HepG2 (cell line): ENCODE data around the gene SYNE1. TPM values are rescaled to one million over a fixed set of nuclear protein-coding genes. Genes with fewer than 3 reads are reported as not detected.

Experiments used
- ATAC-seq: fragments of 200-7000 bp; cut with Tn5 transposase; 3 replicates; pipeline ENCODE4 v1.9.1; 2020; ENCODE audit warnings: mild to moderate bottlenecking, moderate library complexity
- BruUV-seq: library from RNA; stranded (reverse); fragments of 400-500 nt; replicated peaks from 2 replicates; lab custom pipeline; 2021; lab: Mats Ljungman, UMichigan
- CTCF ChIA-PET: fragments of 300-600 bp; formaldehyde crosslinking; extraction: SDS; loops from one replicate; lab custom pipeline; 2021; ENCODE audit warnings: low total read pairs, inconsistent platforms, low intra/inter-chr PET ratio; lab: Yijun Ruan, JAX
- POLR2A ChIA-PET: fragments of 350-600 bp; sonication (Branson Sonifier 250); formaldehyde crosslinking; loops from one replicate; lab custom pipeline; 2020; ENCODE audit warnings: antibody characterized with exemption, inconsistent platforms; lab: Yijun Ruan, JAX
- DNase-seq: peaks from one replicate; pipeline ENCODE4 v3.0.0-alpha.2; 2015; ENCODE audit warnings: low spot score
- FAIRE-seq: peaks from 3 replicates; lab custom pipeline; 2011; peaks lifted over from hg19 to GRCh38; lab: Jason Lieb, UNC
- H2AFZ ChIP-seq: one replicate; pipeline ENCODE4 v1.6.1; 2011; ENCODE audit warnings: low read length, inconsistent platforms
- H3K27ac ChIP-seq: fragments of 300-600 bp; 3 replicates; pipeline ENCODE4 v1.8.0; 2011; ENCODE audit warnings: mixed run types, mild to moderate bottlenecking, mixed read lengths, low read length, inconsistent platforms; ENCODE audit not compliant: insufficient read depth; ENCODE audit errors: extremely low read length
- H3K27me3 ChIP-seq, 2 experiments: fragments of 200-600 bp in 1 of 2; 2 replicates in 1 of 2; 3 replicates in 1 of 2; pipeline versions ENCODE4 v1.6.0 to v1.8.0; 2011; ENCODE audit warnings: low read length in 2 of 2, mild to moderate bottlenecking in 2 of 2, moderate library complexity in 2 of 2, inconsistent platforms in 1 of 2; ENCODE audit not compliant: insufficient read depth in 2 of 2, control insufficient read depth in 1 of 2
- H3K36me3 ChIP-seq, 2 experiments: fragments of 200-600 bp in 1 of 2; replicated peaks in 1 of 2; 2 replicates in 1 of 2; 3 replicates in 1 of 2; pipeline versions ENCODE4 v1.5.1 to v1.8.0; 2011; ENCODE audit warnings: low read length in 2 of 2, inconsistent platforms in 1 of 2; ENCODE audit not compliant: insufficient read depth in 2 of 2, control insufficient read depth in 1 of 2
- H3K4me1 ChIP-seq: 2 replicates; pipeline ENCODE4 v1.5.1; 2012; ENCODE audit warnings: low read length, inconsistent platforms; ENCODE audit not compliant: insufficient read depth
- H3K4me2 ChIP-seq: 2 replicates; pipeline ENCODE4 v1.6.0; 2011; ENCODE audit warnings: low read depth, low read length, inconsistent platforms
- H3K4me3 ChIP-seq, 3 experiments: fragments of 200-600 bp in 1 of 3; sonication (generic), shearing (Covaris generic) in 1 of 3; replicated peaks in 1 of 3; 2 replicates each; pipeline ENCODE4 v1.5.1; 2011 to 2016; ENCODE audit warnings: low read length in 3 of 3, inconsistent platforms in 2 of 3, low read depth in 2 of 3, mild to moderate bottlenecking in 2 of 3, control low read depth in 1 of 3, mixed read lengths in 1 of 3; ENCODE audit not compliant: insufficient read depth in 1 of 3
- H3K79me2 ChIP-seq: one replicate; pipeline ENCODE4 v1.6.1; 2011; ENCODE audit warnings: low read length, inconsistent platforms; ENCODE audit not compliant: insufficient read depth
- H3K9ac ChIP-seq: 2 replicates; pipeline ENCODE4 v1.6.0; 2011; ENCODE audit warnings: mild to moderate bottlenecking, low read depth, low read length, inconsistent platforms; ENCODE audit not compliant: insufficient read depth
- H3K9me3 ChIP-seq: 2 replicates; pipeline ENCODE4 v1.5.1; 2012; ENCODE audit warnings: mild to moderate bottlenecking, low read length
- H4K20me1 ChIP-seq: 2 replicates; pipeline ENCODE4 v1.6.0; 2011; ENCODE audit warnings: inconsistent platforms, mild to moderate bottlenecking, low read length, moderate library complexity; ENCODE audit not compliant: insufficient read depth
- MAF1 ChIP-seq: sonication (generic); formaldehyde crosslinking; IDR thresholded peaks from 2 replicates; pipeline ENCODE4 v1.5.0; 2020; ENCODE audit warnings: missing genetic modification reagents, borderline replicate concordance
- MXD4 ChIP-seq: IDR thresholded peaks from 2 replicates; pipeline ENCODE4 v1.6.1; 2016; ENCODE audit warnings: mild to moderate bottlenecking, missing biosample characterization, missing genetic modification reagents
- TMF1 ChIP-seq: sonication (generic); formaldehyde crosslinking; IDR thresholded peaks from 2 replicates; pipeline ENCODE4 v1.8.1; 2022; ENCODE audit warnings: low read depth, missing genetic modification reagents
- ZNF30 ChIP-seq: sonication (generic); formaldehyde crosslinking; IDR thresholded peaks from 2 replicates; pipeline ENCODE4 v1.5.0; 2020; ENCODE audit warnings: mild to moderate bottlenecking, missing genetic modification reagents
- ZNF547 ChIP-seq: sonication (generic); formaldehyde crosslinking; IDR thresholded peaks from 2 replicates; pipeline ENCODE4 v1.5.1; 2020; ENCODE audit warnings: mild to moderate bottlenecking, missing genetic modification reagents
- ZNF572 ChIP-seq: sonication (generic); formaldehyde crosslinking; IDR thresholded peaks from 2 replicates; pipeline ENCODE4 v1.5.1; 2020; ENCODE audit warnings: mild to moderate bottlenecking, missing genetic modification reagents
- ZNF772 ChIP-seq: sonication (generic); formaldehyde crosslinking; IDR thresholded peaks from 2 replicates; pipeline ENCODE4 v1.5.0; 2020; ENCODE audit warnings: mild to moderate bottlenecking, missing genetic modification reagents
- WGBS: methylation state at CpG from one replicate; pipeline ENCODE4 v1.1.6; 2017; ENCODE audit warnings: low lambda C conversion rate; 5-methylcytosine and 5-hydroxymethylcytosine counted together
- in situ Hi-C: cut with HindIII; loops from 2 replicates; pipeline ENCODE4 v1.10.0; 2017; ENCODE audit warnings: low pct_unique_long_range_greater_than_20kb; ENCODE audit not compliant: extremely low pct_ligation_motif_present
- intact Hi-C: fragments of 100-400 bp; cut with micrococcal nuclease; formaldehyde crosslinking; loops from one replicate; pipeline ENCODE4 v1.10.0; 2022; ENCODE audit not compliant: unreplicated experiment
- polyA plus RNA-seq, 8 experiments: library from polyadenylated mRNA; depleted of rRNA in 3 of 8; stranded (reverse) in 7 of 8; unstranded in 1 of 8; fragments of >200 nt; fragmentation: Illumina TruSeq in 4 of 8; extraction: Trizol in 4 of 8; gene quantifications; 2 replicates each; pipeline versions ENCODE4 v1.2.1 to v1.2.3, GENCODE V29; 2011 to 2016; ENCODE audit warnings: low read depth in 4 of 8, missing spikeins in 1 of 8, mixed read lengths in 1 of 8; ENCODE audit not compliant: insufficient read depth in 1 of 8
- total RNA-seq, 5 experiments: library from RNA; depleted of rRNA; stranded (reverse); fragments of >200 nt; fragmentation: Illumina TruSeq; extraction: Trizol; gene quantifications; 2 replicates each; pipeline ENCODE4 v1.2.3, GENCODE V29; 2016; ENCODE audit warnings: low read depth in 1 of 5
- TF ChIP-seq, protein P1 (sequence below), 2 experiments: sonication (generic) in 1 of 2; formaldehyde crosslinking in 1 of 2; IDR thresholded peaks; 2 replicates each; pipeline versions ENCODE4 v1.4.0 to v1.6.1; 2016 to 2020; ENCODE audit warnings: borderline replicate concordance in 1 of 2, low read depth in 1 of 2, mild to moderate bottlenecking in 1 of 2, missing genetic modification reagents in 1 of 2
- TF ChIP-seq, protein P2 (sequence below): IDR thresholded peaks from 2 replicates; pipeline ENCODE4 v1.6.1; 2016; ENCODE audit warnings: low read depth, control low read depth

The SYNE1 gene
- total and polyA plus RNA-seq, 2 of the 13 experiments (the other 11 are each of a cell fraction or from before 2014, with no cell fraction given), result 5.5 to 15.9 TPM

- TF ChIP-seq, protein P1, sequence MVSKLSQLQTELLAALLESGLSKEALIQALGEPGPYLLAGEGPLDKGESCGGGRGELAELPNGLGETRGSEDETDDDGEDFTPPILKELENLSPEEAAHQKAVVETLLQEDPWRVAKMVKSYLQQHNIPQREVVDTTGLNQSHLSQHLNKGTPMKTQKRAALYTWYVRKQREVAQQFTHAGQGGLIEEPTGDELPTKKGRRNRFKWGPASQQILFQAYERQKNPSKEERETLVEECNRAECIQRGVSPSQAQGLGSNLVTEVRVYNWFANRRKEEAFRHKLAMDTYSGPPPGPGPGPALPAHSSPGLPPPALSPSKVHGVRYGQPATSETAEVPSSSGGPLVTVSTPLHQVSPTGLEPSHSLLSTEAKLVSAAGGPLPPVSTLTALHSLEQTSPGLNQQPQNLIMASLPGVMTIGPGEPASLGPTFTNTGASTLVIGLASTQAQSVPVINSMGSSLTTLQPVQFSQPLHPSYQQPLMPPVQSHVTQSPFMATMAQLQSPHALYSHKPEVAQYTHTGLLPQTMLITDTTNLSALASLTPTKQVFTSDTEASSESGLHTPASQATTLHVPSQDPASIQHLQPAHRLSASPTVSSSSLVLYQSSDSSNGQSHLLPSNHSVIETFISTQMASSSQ (IDR thresholded peaks at IDR 0.05; ENCODE audit: low read depth), result no peak
- TF ChIP-seq, protein P1 (CRISPR knock-in tag; IDR thresholded peaks at IDR 0.05; ENCODE audit: borderline replicate concordance), result no peak
- TF ChIP-seq TMF1 (CRISPR knock-in tag) (no peak), ZNF572 (no peak), ZNF772 (CRISPR knock-in tag) (no peak), ZNF547 (CRISPR knock-in tag) (no peak), ZNF30 (CRISPR knock-in tag) (no peak), MAF1 (CRISPR knock-in tag) (no peak), MXD4 (CRISPR knock-in tag) (no peak)
- TF ChIP-seq, protein P2, sequence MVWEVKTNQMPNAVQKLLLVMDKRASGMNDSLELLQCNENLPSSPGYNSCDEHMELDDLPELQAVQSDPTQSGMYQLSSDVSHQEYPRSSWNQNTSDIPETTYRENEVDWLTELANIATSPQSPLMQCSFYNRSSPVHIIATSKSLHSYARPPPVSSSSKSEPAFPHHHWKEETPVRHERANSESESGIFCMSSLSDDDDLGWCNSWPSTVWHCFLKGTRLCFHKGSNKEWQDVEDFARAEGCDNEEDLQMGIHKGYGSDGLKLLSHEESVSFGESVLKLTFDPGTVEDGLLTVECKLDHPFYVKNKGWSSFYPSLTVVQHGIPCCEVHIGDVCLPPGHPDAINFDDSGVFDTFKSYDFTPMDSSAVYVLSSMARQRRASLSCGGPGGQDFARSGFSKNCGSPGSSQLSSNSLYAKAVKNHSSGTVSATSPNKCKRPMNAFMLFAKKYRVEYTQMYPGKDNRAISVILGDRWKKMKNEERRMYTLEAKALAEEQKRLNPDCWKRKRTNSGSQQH, result no peak
- TF ChIP-seq, all 625 proteins: peak for 0
- no TSS peak for BruUV-seq
Observed at GRCh38 chr6:152682141-152682540, 45.0 kb upstream of the SYNE1 start.

More at GRCh38 chr6:152682141-152682540, 45.0 kb upstream of the SYNE1 start:
- intact Hi-C loops (no loop called here), in situ Hi-C loops (no loop called here)
- POLR2A ChIA-PET, result no interaction called here
- DNase-seq, result no peak
- 7% methylated on average over 8 of the region's 8 CpGs for WGBS
- H3K79me2 ChIP-seq, result no peaks in the 10 kb centered on the region
- H3K4me3 ChIP-seq, result no peak overlapping the region
- CTCF ChIA-PET, result no interaction called here
- ATAC-seq, result no peak
- H4K20me1 ChIP-seq, result no peaks in the 10 kb centered on the region
- H3K36me3 ChIP-seq, result no peaks in the 10 kb centered on the region
- H3K9ac ChIP-seq, result no peak overlapping the region
- no peak overlapping the region for H2AFZ ChIP-seq
- no peaks in the 10 kb centered on the region for H3K4me1 ChIP-seq
- no peak for FAIRE-seq
- no peak overlapping the region for H3K27ac ChIP-seq
- no peak overlapping the region for H3K4me2 ChIP-seq
- no peaks in the 10 kb centered on the region for H3K9me3 ChIP-seq
- H3K27me3 ChIP-seq, result no peaks in the 10 kb centered on the region
